Fibroblast of peridontal ligament (primary cell): ENCODE results near the gene PIGZ.

Source experiments
- DNase-seq: peaks from one replicate; pipeline ENCODE4 v3.0.0-alpha.2; 2010; ENCODE audit errors: extremely low read depth

PIGZ gene

GRCh38 chr3:196968233-196969133 is at the start of gene PIGZ:
Gene PIGZ, minus strand, starts transcription at chr3:196968833. Its CDS starts 16,802 bp downstream, at chr3:196952031.
- DNase-seq, result no peak

GRCh38 chr3:197017003-197017402 is 48.4 kb upstream of the PIGZ start:
- DNase-seq, result no peak

- DNase-seq, result no peak
Measured at GRCh38 chr3:197015790-197016736, 47.4 kb upstream of the PIGZ start.

- DNase-seq, result no peak
Measured at GRCh38 chr3:197014942-197015575, 46.4 kb upstream of the PIGZ start.

GRCh38 chr3:197014024-197014423 is 45.4 kb upstream of the PIGZ start:
- DNase-seq, result no peak

GRCh38 chr3:197012540-197012883 is 43.9 kb upstream of the PIGZ start:
- no peak for DNase-seq

GRCh38 chr3:197011780-197012539 is 43.3 kb upstream of the PIGZ start:
- DNase-seq, result no peak

GRCh38 chr3:197010556-197011351 is 42.1 kb upstream of the PIGZ start:
- DNase-seq, result no peak

- DNase-seq, result no peak
Measured at GRCh38 chr3:197009532-197010019, 40.9 kb upstream of the PIGZ start.

GRCh38 chr3:197008436-197009209 is 40.0 kb upstream of the PIGZ start:
- DNase-seq, result no peak

- DNase-seq, result no peak
Measured at GRCh38 chr3:197007953-197008352, 39.3 kb upstream of the PIGZ start.

GRCh38 chr3:197007296-197007940 is 38.8 kb upstream of the PIGZ start:
- DNase-seq, result no peak

GRCh38 chr3:197006860-197007259 is 38.2 kb upstream of the PIGZ start:
- no peak for DNase-seq

GRCh38 chr3:197006446-197006845 is 37.8 kb upstream of the PIGZ start:
- no peak for DNase-seq

- peak; percentile 11 for DNase-seq
Measured at GRCh38 chr3:197003461-197004385, 35.1 kb upstream of the PIGZ start.

- peak; percentile 47 for DNase-seq
Measured at GRCh38 chr3:197002701-197003454, 34.2 kb upstream of the PIGZ start.
